Thymus (tissue), 11 donors: ENCODE results near the gene CLCN3. TPM values are rescaled to one million over a fixed set of nuclear protein-coding genes. Genes with fewer than 3 reads are reported as not detected.

ENCODE experiments used
- DNase-seq, 9 donors: peaks; one replicate each; pipeline ENCODE4 v3.0.0-alpha.2; 2013; ENCODE audit warnings: low spot score in 9 of 9, low read depth in 6 of 9, missing footprints in 1 of 9
- H3K27ac ChIP-seq, 2 donors: one replicate each; pipeline ENCODE4 v1.5.1; 2013; ENCODE audit warnings: control low read depth in 1 of 2, low read depth in 1 of 2, low read length in 1 of 2, mild to moderate bottlenecking in 1 of 2, moderate library complexity in 1 of 2
- H3K27me3 ChIP-seq, 2 donors: one replicate each; pipeline ENCODE4 v1.5.1; 2013; ENCODE audit warnings: low read length in 1 of 2; ENCODE audit not compliant: control insufficient read depth in 2 of 2, insufficient read depth in 1 of 2
- H3K36me3 ChIP-seq, 2 donors: one replicate each; pipeline ENCODE4 v1.5.1; 2013; ENCODE audit warnings: low read length in 1 of 2, mild to moderate bottlenecking in 1 of 2, moderate library complexity in 1 of 2; ENCODE audit not compliant: control insufficient read depth in 2 of 2, insufficient read depth in 2 of 2
- H3K4me1 ChIP-seq, 2 donors: one replicate each; pipeline ENCODE4 v1.5.1; 2013; ENCODE audit warnings: low read length in 2 of 2; ENCODE audit not compliant: control insufficient read depth in 2 of 2, insufficient read depth in 2 of 2
- H3K4me3 ChIP-seq, 2 donors: one replicate each; pipeline ENCODE4 v1.5.1; 2013; ENCODE audit warnings: low read length in 2 of 2, control low read depth in 1 of 2, mild to moderate bottlenecking in 1 of 2
- H3K9me3 ChIP-seq, 2 donors: one replicate each; pipeline ENCODE4 v1.5.1; 2013; ENCODE audit warnings: low read length in 1 of 2, mild to moderate bottlenecking in 1 of 2; ENCODE audit not compliant: control insufficient read depth in 2 of 2, insufficient read depth in 1 of 2
- WGBS: extraction: QIAGEN DNeasy Blood & Tissue Kit; methylation state at CpG from one replicate; pipeline ENCODE4 v1.1.7; 2013; 5-methylcytosine and 5-hydroxymethylcytosine counted together
- polyA plus RNA-seq: library from polyadenylated mRNA; stranded (reverse); fragments of 200-250 nt; gene quantifications from one replicate; pipeline ENCODE4 v1.2.3, GENCODE V29; 2013
- total RNA-seq: library from RNA; stranded (reverse); fragments of 120-200 nt; gene quantifications from one replicate; pipeline ENCODE4 v1.2.4, GENCODE V29; 2013
- donor health status: healthy.

CLCN3 gene
- total and polyA plus RNA-seq, 2 donors, result 11.6 to 18.6 TPM

GRCh38 chr4:169634975-169635374 lies 14.6 kb downstream of the CLCN3 start:
- Histone ChIP-seq H3K27me3 (no peaks in the 10 kb centered on the region), H3K27ac (no peak overlapping the region)
- 95% methylated on average over 1 of the region's 1 CpG for WGBS

GRCh38 chr4:169640261-169640870 lies 20.0 kb downstream of the CLCN3 start:
- DNase-seq, result no peak
- Histone ChIP-seq H3K36me3 (peaks cover 7 to 24% of the 10 kb centered on the region in 2 donors), H3K27ac (no peak overlapping the region), H3K4me1 (no peaks in the 10 kb centered on the region), H3K4me3 (no peak overlapping the region), H3K9me3 (no peaks in the 10 kb centered on the region), H3K27me3 (no peaks in the 10 kb centered on the region)

More at GRCh38 chr4:169634975-169635374, 14.6 kb downstream of the CLCN3 start:
- Histone ChIP-seq H3K9me3 (no peaks in the 10 kb centered on the region), H3K36me3 (peaks cover 7 to 18% of the 10 kb centered on the region in 2 donors), H3K4me3 (no peak overlapping the region), H3K4me1 (no peaks in the 10 kb centered on the region)
- no peak for DNase-seq

GRCh38 chr4:169644802-169645201 lies 24.4 kb downstream of the CLCN3 start:
- Histone ChIP-seq H3K27me3 (no peaks in the 10 kb centered on the region), H3K4me1 (no peaks in the 10 kb centered on the region), H3K9me3 (no peaks in the 10 kb centered on the region), H3K4me3 (no peak overlapping the region), H3K36me3 (peaks cover 0 to 5% of the 10 kb centered on the region in 2 donors), H3K27ac (no peak overlapping the region)
- WGBS, result 99% methylated on average over 7 of the region's 7 CpGs
- DNase-seq, result no peak

- WGBS, result 97% methylated on average over 1 of the region's 1 CpG
- H3K27me3 ChIP-seq, result no peaks in the 10 kb centered on the region
- H3K4me1 ChIP-seq, result no peaks in the 10 kb centered on the region
- H3K27ac ChIP-seq, result no peak overlapping the region
- no peak for DNase-seq
- no peak overlapping the region for H3K4me3 ChIP-seq
- peaks cover 0 to 5% of the 10 kb centered on the region in 2 donors for H3K36me3 ChIP-seq
- no peaks in the 10 kb centered on the region for H3K9me3 ChIP-seq
These were observed 25.2 kb downstream of the CLCN3 start for GRCh38 chr4:169645627-169646026.

- no peak overlapping the region for H3K27ac ChIP-seq
- no peak for DNase-seq
- no peaks in the 10 kb centered on the region for H3K27me3 ChIP-seq
- no peak overlapping the region for H3K4me3 ChIP-seq
- WGBS, result 97% methylated on average over 7 of the region's 7 CpGs
- peaks cover 0 to 4% of the 10 kb centered on the region in 2 donors for H3K36me3 ChIP-seq
- no peaks in the 10 kb centered on the region for H3K4me1 ChIP-seq
- H3K9me3 ChIP-seq, result no peaks in the 10 kb centered on the region
These were observed 29.3 kb downstream of the CLCN3 start for GRCh38 chr4:169649545-169650226.

GRCh38 chr4:169650227-169650936 lies 30.0 kb downstream of the CLCN3 start:
- Histone ChIP-seq H3K27ac (no peak overlapping the region), H3K4me3 (no peak overlapping the region), H3K27me3 (no peaks in the 10 kb centered on the region), H3K36me3 (no peaks in the 10 kb centered on the region), H3K4me1 (no peaks in the 10 kb centered on the region), H3K9me3 (no peaks in the 10 kb centered on the region)
- 98% methylated on average over 3 of the region's 3 CpGs for WGBS
- no peak for DNase-seq

GRCh38 chr4:169652535-169652934 lies 32.2 kb downstream of the CLCN3 start:
- Histone ChIP-seq H3K36me3 (no peaks in the 10 kb centered on the region), H3K27ac (no peak overlapping the region), H3K4me3 (no peak overlapping the region), H3K27me3 (no peaks in the 10 kb centered on the region), H3K4me1 (no peaks in the 10 kb centered on the region), H3K9me3 (no peaks in the 10 kb centered on the region)
- DNase-seq, result no peak

GRCh38 chr4:169655401-169655800 lies 35.0 kb downstream of the CLCN3 start:
- Histone ChIP-seq H3K36me3 (no peaks in the 10 kb centered on the region), H3K4me1 (peaks cover 0 to 2% of the 10 kb centered on the region in 2 donors), H3K4me3 (no peak overlapping the region), H3K27ac (no peak overlapping the region), H3K9me3 (no peaks in the 10 kb centered on the region), H3K27me3 (no peaks in the 10 kb centered on the region)
- DNase-seq, result no peak
- 98% methylated on average over 6 of the region's 6 CpGs for WGBS

GRCh38 chr4:169657470-169658107 lies 37.2 kb downstream of the CLCN3 start:
- Histone ChIP-seq H3K27ac (no peak overlapping the region), H3K36me3 (no peaks in the 10 kb centered on the region), H3K4me1 (peaks cover 0 to 4% of the 10 kb centered on the region in 2 donors), H3K4me3 (no peak overlapping the region), H3K9me3 (no peaks in the 10 kb centered on the region), H3K27me3 (no peaks in the 10 kb centered on the region)
- no peak for DNase-seq
- WGBS, result over 99% methylated on average over 3 of the region's 3 CpGs
